Measurements from ENCODE around the gene MACIR.

Gene MACIR

DNA sequence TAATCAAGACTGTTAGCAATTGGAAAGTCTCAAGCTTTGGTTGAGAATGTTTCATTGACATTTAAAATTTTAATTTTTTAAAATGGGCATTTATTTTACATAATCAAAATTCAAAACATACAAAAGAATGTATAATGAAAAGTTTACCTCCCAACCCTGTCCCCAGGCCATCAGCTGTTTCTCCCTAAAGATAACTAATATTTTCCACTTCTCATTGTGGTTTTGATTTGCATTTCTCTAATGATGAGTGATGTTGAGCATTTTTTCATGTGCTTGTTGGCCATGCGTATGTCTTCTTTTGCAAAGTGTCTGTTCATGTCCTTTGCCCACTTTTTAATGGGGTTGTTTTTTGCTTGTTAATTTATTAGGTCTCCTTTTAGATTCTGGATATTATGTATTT lies 11.4 kb upstream of the MACIR start:
- DNase-seq, result no peak

DNA sequence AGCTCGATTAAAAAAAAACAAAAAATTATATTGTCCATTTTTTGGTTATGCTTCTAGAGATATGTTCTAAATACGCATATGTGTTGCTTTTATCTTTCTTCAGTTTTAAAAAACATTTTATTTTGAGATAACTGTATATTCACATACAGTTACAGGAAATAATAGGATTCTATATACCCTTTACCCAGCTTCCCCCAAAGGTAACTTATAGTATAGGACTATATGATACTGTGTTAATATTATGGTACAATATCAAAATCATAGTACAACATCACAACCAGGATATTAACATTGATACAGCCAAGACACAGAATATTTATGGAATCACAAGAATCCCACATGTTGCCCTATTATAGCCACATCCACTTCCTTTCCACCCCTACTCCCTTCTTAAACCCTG lies 9.5 kb upstream of the MACIR start:
- DNase-seq, result no peak

DNA sequence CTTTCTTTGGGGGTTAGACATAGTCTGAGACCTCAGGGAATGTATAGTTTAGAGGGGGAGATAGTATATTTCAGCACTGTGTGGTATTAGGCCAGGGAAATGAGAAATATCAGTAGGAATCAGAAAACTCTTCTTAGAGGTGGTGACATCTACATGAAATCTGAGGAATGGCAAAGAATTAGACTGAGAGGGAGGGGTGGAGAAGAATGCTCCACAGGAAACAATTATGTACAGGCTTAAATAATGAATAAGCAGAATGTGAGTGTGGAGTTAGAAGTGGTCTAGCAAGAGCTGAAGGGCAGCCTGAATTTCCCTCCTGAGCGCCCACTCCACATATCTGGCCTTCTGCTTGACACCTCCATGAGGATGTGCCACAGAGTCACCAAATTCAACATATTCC lies 3.6 kb upstream of the MACIR start:
- no peak for DNase-seq

DNA sequence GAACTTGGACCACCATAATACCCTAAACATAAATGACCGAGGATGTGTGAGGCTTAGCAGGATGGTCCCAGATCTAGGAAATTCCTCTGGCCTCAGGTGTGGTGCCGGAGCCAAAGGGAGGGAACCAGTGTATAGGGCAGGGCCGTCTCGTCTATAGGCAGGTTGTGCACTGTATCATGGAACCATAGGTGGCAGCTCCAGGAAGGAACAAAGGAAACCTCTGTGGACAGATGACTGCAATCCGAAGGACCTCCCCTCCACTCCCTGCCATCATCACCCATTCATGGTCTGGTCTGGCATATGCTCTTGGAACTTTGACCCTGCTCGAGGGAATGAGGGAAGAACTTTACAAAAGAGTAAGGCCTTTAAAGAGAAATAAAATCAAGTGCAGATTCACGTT lies 2.9 kb upstream of the MACIR start:
- DNase-seq, result no peak

DNA sequence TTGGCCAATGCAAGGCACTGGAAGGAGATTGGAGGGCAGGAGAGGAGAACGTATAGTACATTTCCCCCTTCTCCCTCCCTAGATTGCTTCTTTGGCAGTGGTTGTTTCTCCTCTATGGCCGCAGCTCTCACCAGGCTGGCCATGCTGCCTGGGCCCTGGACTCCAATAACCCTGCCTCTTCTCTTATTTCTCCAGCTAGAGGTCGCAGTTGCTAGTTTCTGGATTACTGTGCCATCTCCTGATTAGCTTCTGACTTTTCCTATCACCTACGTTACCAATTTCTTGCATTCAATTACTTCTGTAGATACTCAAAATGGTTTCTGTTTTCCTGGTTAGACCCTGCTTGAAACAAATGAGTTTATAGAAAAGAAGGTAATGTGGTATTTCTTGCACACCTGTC lies 2.4 kb upstream of the MACIR start:
- DNase-seq, result no peak

DNA sequence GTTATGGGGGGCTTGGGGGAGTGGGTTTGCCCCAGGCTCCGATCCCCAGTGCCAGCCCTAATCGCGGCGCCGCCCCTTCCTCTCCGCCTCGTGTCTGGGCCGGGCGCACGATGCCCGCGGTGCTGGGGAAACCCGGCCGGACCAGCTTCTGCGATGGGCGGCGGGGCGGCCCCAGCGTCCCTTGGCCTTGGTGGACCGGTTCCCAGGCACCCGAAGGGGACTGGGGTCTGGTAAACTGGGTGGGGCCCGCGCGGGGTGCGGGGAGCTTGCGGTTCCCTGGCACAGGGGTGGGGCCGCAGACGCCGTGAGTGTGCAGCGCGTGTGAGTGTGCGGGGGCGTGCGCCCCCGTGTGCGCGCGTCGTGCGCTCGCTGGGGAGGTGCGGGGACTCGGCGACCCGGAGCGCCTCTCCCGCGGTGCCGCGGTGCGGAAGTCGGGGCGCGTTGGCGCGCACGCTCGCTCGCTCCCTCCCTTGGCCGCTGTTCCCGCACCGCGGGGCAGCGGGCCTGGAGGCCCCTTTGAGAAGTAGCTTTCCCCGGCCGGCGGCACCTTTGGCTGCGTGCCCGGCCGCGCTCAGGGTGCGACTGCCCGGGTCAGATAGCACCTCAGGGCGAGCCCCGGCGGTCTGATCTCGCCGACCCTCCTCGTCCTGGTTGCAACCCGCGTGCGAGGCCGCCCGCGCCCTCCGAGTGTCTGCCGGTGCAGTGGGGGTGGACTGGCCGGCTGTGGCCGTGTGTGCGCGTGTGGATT lies 568 bp downstream of the MACIR start:
- DNase-seq, result peak; percentile 89

DNA sequence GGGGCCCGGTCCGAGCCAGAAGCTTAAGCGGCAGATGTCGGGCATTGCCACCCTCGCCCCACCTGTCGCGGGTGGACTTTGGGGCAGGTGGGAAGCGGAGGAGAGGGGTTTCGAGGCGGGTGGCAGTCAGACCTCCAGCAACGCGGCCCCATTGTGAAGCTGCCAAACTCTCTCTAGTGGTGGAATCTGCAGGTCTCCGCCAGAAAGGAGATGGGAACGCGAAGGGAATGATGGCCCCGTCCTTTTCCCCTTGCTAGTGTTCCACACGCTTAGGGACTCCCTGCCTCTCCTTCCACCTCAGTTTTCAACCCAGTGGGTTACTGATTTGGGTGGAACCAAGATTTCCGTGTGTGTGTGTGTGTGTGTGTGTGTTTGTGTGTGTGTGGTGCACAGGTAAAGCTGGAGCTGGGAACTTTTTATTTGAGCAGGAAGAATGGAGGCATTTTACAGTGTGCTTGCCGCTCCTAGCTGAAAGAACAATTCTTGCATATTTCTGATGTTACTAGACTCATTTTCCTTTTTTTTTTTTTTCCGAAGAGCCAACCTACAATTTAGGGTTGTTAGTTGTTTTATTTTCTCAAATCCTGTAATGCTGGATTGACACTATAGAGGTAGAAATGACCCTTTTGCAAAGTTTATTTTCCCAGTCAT lies 1.3 kb downstream of the MACIR start:
- no peak for DNase-seq

DNA sequence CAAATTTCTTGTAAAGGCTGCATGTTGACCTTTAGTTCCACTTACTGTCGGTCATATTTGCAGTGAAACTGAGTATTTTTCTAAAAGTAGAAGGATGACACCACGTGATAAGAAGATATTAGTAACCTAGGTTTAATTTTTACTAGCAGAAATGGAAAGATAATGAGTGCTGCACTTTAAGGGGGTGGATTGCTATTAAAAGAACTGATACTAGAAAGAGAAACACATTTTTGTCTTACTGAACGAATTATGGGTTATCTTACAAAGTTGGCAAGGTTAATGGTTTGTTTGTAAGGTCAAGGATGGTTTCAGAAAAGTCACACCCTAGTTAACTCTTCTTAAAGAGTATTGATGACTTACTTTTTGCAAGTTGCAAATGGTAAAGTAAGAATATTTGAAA lies 2.4 kb downstream of the MACIR start:
- DNase-seq, result no peak

DNA sequence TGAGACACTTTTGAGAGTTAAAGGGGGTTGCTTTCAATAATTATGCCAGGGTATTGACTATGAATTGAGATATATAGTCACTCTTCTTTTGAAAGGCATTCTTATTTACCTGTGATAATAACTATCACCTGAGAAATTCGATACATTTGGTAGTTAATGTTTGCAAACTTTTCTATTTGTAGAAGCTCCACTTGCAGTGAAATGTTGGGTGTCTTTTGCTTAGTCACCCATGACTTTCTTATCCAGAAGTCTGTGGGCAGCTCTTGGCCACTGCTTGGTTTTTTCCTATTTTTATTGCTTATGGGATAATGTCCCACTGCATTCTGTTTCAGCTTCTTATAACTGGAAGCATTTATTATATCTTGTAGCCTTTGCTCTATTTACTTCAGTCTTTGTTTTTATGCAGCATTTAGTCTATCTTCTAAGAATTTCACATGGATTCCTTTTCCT lies 3.9 kb downstream of the MACIR start:
- peak; percentile 61 for DNase-seq

DNA sequence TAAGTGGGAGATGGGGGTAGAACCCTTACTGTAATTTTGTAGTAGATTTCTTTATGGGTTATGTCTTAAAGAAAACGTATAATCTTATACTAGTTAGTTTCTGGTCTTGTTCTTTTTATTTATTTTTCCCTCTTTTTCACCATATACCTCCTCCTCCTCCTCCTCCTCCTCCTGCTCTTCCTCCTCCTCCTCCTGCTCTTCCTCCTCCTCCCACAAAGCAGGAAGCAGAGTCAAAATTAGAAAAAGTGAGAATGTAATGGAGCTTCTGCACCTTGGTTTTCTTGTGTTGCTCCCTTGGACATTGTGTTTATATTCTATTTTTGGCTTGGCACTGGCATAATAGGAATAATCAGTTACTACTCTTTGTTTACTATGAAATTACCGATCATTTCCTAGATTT lies 4.5 kb downstream of the MACIR start:
- DNase-seq, result no peak

DNA sequence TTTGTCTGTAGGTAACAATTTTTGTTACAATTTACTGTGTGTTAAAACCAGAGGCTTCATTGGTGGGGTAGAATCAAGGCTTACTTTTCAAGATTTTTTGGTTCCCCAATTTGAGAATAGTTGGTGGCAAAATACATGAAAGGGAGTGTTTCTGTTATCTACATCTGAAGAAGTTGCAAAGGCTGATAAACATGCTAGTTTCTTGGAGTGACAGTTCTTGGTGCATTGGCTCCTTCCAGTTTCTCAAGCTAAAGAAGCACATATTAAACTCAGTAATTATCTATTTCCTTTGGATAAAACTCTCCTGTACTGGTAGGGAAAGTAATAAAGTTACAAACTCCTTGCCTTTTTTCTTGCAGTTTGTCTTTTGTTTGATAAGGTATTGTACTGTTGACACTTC lies 5.9 kb downstream of the MACIR start:
- DNase-seq, result peak; percentile 53

DNA sequence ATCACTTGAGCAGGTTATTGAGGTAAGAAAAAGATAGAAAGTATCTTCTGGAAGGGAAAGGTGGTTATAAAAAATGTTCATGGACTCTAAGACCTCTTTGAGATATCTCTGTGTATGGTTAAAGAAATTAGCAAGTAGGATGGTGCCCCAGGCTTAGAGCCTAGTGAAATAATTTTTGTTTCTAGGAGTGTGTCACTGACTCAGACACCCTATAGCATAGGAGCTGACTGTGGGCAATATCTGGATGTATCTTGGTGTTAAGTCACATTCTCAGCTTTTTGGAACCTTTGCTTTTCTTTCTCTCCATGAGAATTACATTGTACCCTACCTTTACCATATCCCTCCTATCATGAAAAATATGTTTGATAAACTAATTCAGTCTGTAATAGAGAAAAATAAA lies 12.0 kb downstream of the MACIR start:
- no peak for DNase-seq

DNA sequence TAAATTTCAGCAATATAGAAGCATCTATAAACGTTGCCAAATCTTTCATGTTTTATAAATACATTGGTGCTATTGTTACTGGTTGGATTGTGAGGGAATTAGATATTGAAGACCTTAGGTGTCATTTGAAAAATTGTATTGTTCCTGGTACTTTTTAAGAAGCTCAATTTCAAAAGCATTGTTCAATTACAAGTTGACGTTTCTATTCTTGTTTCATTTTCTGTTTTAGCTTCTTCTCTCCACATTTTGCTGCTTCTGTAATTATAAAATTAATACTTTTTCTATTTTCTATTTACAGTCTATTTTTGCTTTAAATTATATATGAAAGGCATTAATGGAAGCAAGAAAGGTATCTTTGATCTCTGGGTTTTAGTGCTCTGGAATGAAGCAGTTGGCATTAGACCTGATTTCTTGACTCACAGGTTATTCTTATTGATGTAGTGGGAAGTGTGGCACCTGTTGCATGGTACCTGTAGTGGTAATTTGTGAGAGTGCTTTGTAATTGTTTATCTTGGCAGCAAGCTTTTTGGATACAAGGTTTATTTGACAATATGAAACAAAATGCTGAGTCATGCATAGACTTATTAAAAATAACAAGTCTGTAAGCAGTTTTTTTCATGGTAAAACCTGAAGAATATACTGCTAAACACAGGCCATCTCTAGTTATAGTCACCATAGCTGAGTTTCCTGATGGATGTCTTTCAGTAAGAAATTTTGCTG lies 13.2 kb downstream of the MACIR start:
- DNase-seq, result peak; percentile 58

DNA sequence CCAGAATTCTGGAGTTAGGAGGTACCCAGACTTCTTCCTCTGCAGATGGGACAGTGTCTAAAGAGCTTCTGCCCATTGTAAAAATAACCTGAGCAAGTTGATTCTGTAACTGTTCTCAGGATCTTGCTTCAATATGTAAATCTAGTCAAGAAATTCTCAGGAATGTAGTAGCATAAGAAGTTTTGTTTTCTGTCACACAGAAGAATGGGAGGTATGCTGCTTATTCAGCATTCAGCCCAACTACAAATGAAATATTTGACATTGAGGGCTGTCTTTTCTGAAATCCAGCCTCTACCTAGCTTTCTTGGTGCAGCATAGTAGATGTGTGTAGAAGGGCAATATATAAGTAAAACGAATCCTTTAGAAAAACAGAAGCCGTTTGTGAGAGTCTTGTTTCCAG lies 13.8 kb downstream of the MACIR start:
- DNase-seq, result no peak

DNA sequence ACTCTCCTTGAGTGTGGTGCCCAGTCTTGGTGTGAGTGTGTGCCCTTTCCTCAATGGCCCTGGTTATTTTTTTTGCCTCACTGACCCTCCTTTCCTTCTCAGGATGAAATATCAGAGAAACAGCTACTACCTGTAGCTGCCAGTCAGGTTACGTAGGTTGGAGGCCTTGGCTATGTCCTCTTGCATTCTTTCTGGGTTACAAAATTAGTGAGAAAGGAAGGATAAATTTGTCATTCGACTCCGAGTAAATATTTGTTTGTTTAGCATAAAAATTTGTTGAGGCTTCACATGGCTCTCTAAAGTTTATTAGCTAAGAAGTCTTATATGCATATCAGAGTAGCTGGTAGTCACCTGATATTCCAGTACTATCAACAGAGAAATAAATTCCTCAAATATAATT lies 15.4 kb downstream of the MACIR start:
- no peak for DNase-seq

DNA sequence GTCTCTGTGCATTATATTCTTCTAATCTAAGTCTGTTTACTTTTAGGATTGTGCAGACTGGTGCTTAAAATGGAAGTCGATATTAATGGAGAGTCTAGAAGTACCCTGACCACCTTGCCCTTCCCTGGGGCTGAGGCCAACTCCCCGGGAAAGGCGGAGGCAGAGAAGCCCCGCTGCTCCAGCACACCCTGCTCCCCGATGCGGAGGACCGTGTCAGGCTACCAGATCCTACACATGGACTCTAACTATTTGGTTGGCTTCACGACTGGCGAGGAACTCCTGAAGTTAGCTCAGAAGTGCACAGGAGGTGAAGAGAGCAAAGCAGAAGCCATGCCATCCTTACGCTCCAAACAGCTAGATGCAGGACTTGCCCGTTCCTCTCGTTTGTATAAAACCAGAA lies 17.3 kb downstream of the MACIR start:
- DNase-seq, result no peak

DNA sequence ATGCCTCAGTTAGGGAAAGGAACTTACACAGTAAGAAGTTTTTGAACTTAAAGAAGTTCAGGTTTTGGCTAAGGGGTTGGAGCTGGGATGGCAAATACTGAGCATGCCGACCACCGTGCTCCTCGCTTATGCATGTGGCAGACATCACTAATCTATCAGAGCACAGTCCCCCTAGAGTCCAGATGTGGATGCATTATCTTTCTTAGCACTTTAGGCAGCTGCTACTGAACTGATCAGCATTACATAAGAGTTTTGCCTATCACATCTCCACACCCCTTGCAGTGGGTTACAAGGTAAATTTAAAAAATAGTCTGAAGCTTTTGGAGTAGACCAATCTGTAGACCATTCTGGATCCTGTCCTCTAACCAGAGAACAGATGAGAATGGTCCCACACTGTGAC lies 22.4 kb downstream of the MACIR start:
- peak; percentile 73 for DNase-seq

DNA sequence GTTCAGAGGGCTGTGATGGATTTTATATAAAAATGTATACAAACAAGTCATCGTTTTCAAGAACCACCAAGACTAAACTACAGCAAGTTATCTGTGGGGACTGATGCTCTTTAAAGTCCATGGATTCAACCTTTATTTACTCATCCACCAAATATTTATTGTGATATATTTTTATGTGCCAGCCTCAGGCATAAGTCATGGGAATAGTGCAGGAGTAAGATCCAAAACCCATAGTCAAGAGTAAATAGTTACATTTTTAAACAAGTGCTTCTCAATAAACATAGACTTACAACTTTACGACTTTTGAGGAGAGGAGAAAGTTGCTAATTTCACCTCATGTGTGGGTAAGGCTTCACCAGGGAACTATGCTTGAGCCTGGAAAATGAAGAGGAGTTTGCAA lies 24.6 kb downstream of the MACIR start:
- DNase-seq, result no peak

DNA sequence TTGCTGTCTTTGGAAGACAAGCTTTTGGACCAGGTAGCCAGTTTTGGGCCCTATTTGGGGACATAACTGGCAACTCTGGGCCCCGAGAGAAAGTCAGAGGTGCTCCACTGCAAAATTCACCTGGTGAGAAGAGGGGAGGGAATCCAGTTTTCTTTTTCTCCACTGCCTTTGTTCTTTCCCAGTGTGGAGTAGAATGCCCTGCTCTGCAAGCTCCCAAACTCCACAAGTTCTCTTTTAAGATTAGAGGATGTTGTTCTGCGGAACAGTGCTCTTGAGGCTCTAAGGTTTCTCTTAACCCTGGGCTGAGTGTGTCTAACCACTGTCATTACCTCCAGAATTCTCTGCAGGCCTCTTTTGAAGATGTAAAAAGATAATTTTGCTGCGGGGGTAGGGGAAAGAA lies 25.3 kb downstream of the MACIR start:
- DNase-seq, result no peak

DNA sequence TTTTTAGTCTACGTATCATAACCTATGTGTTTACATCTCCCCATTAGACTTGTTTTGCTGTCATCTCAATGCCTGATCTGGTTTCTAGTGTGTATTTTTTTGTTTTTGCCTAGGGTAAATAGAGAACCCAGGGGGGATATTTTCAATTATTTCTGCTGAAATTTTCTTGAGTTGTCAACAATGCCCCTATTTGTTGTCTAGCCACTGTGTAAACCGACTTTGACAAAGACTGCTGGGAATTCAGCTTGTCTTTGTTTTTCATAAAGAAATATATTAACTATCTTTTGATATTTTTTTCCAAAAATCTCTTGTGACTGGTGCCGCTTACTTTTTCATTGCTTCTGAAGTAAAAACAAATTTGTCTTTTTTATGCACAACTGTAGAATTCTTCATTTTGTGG lies 28.1 kb downstream of the MACIR start:
- DNase-seq, result no peak

DNA sequence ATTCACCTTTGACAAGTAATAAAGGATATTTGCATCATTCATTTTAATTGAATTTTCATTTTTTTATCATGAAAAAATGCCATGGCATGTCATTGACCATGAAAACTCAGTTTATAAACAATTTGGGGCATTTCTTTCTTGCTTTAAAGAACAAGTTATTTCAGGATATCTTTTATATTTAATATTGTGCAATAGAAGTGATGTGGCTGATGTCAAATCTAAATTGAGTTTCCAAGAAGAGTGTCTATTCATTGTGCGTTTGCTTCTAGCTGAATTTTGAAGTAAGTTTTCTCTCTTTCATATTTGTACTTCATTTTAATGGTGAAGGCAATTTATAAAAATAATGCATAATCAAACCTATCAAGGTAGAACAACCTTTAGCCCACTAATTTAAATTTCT lies 30.5 kb downstream of the MACIR start:
- no peak for DNase-seq

DNA sequence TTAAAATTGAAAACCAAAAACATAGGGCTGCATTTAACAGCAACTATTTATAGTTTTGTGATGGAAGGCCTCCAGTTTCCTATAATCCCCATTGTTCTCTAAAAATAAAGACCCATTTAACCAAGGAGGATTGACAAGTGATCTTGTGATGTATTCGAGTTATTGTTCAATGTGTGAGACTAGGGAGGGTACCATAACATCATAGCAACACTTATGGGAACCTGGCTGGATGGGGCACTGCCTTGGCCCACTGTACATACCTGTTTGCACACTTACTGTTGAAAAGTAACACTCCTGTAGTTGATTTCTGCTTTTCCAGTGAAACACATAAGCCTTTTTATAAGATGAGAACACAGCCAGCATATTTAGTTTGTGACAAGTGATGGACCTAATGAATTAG lies 32.3 kb downstream of the MACIR start:
- DNase-seq, result no peak

DNA sequence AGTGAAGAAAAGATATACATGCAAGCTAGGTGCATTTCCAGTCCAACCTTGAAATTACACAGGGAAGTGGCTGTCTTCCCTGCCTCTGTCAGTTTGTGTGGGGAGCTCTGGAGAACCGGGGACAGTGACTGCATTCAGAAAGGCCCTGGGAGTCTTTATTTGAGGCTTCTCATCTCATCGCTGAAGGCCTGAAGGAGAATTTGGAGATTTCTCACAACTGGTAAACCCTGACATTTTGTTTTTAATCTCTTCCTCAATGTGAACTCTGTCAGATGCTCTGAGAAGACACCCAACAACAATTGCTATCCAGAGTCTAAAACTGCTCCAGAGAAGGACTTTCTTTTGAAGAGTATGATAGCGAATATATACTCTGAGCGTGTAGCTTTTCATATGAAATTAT lies 33.0 kb downstream of the MACIR start:
- DNase-seq, result no peak

DNA sequence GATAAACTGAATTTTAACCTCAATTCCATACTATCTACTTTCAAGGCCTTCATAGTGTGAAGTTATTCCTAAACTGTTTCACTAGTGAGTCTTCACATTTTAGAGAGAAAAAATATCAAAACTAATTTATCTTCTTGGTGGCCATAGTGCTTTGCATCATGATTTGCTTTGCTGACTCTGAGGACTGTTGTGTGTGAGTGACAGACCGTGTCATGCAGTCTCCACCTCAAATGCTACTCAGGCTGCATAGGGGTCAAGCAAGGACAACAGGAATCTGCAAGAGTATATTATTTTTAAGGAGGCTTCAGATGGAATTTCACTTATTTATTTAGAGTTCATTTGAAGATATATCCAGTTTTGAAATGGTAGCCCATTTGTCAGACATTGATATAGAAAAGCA lies 34.5 kb downstream of the MACIR start:
- DNase-seq, result no peak
